Thyroid gland (tissue), 4 donors: ENCODE measurements around the gene UBR4. TPM values are rescaled to one million over a fixed set of nuclear protein-coding genes. Genes with fewer than 3 reads are reported as not detected.

ENCODE experiments used
- DNase-seq, 2 donors: peaks; one replicate each; pipeline ENCODE4 v3.0.0-alpha.2; 2019
- H3K27ac ChIP-seq, 3 donors: fragments of 200-600 bp; sonication (generic); 1 replicate in 2 of 3; 2 replicates in 1 of 3; pipeline ENCODE4 v1.5.1; 2016 to 2019; ENCODE audit warnings: mild to moderate bottlenecking in 1 of 3, moderate library complexity in 1 of 3
- H3K27me3 ChIP-seq: fragments of 200-600 bp; sonication (generic); one replicate; pipeline ENCODE4 v1.5.1; 2019
- H3K36me3 ChIP-seq, 2 donors: fragments of 200-600 bp; sonication (generic); one replicate each; pipeline ENCODE4 v1.5.1; 2016 to 2019
- H3K4me1 ChIP-seq, 2 donors: fragments of 200-600 bp; sonication (generic); one replicate each; pipeline ENCODE4 v1.5.1; 2017 to 2019
- H3K4me3 ChIP-seq, 3 donors: fragments of 200-600 bp; sonication (generic); replicated peaks in 1 of 3; 1 replicate in 2 of 3; 2 replicates in 1 of 3; pipeline ENCODE4 v1.5.1; 2016; ENCODE audit warnings: mild to moderate bottlenecking in 1 of 3
- H3K9me3 ChIP-seq: fragments of 200-600 bp; sonication (generic); one replicate; pipeline ENCODE4 v1.5.1; 2017
- CTCF ChIP-seq, 6 experiments: fragments of 200-600 bp in 3 of 6; fragments of 450-650 bp in 3 of 6; sonication (generic) in 3 of 6; IDR thresholded peaks; one replicate each; pipeline ENCODE4 v1.5.1; 2016 to 2019; ENCODE audit warnings: antibody characterized with exemption in 6 of 6, mild to moderate bottlenecking in 2 of 6, inconsistent platforms in 1 of 6, moderate library complexity in 1 of 6
- POLR2A ChIP-seq, 2 donors: fragments of 450-650 bp; IDR thresholded peaks; one replicate each; pipeline ENCODE4 v1.6.1; 2017; ENCODE audit warnings: antibody characterized with exemption in 2 of 2, mild to moderate bottlenecking in 2 of 2, moderate library complexity in 1 of 2
- WGBS, 2 donors: methylation state at CpG; one replicate each; pipeline ENCODE4 v1.1.5; 2017; 5-methylcytosine and 5-hydroxymethylcytosine counted together
- intact Hi-C: fragments of 100-400 bp; cut with DNase I; formaldehyde crosslinking; loops from one replicate; pipeline ENCODE4 v1.15.1; 2023
- total RNA-seq, 4 donors: library from RNA; depleted of rRNA; stranded (reverse); fragments of >200 nt; gene quantifications; one replicate each; pipeline ENCODE4 v1.2.3, GENCODE V29; 2016

Gene UBR4
- total RNA-seq, 4 donors from 2014 or later: 110 to 221 (median 160) TPM

GRCh38 chr1:19062258-19063029 lies 147.6 kb downstream of the UBR4 start:
- 82 to 95% methylated on average over 8 of the region's 8 CpGs for WGBS, 2 donors
- no peaks in the 10 kb centered on the region for H3K27me3 ChIP-seq
- TF ChIP-seq POLR2A (IDR thresholded peaks at IDR 0.05) (no peak), CTCF (IDR thresholded peaks at IDR 0.05) (no peak)
- peaks cover 21 to 23% of the 10 kb centered on the region in 2 donors for H3K4me1 ChIP-seq
- no peaks in the 10 kb centered on the region for H3K36me3 ChIP-seq
- no peak overlapping the region for H3K27ac ChIP-seq
- no peaks in the 10 kb centered on the region for H3K9me3 ChIP-seq
- intact Hi-C loops: no loop called here
- H3K4me3 ChIP-seq: no peak overlapping the region
- no peak for DNase-seq

- no peaks in the 10 kb centered on the region for H3K36me3 ChIP-seq
- TF ChIP-seq CTCF (IDR thresholded peaks at IDR 0.05) (no peak), POLR2A (IDR thresholded peaks at IDR 0.05) (no peak)
- no peaks in the 10 kb centered on the region for H3K9me3 ChIP-seq
- 61 to 78% methylated on average over 2 of the region's 2 CpGs for WGBS, 2 donors
- no peak overlapping the region for H3K27ac ChIP-seq
- no peak overlapping the region for H3K4me3 ChIP-seq
- peaks cover 15 to 17% of the 10 kb centered on the region in 2 donors for H3K4me1 ChIP-seq
- no peaks in the 10 kb centered on the region for H3K27me3 ChIP-seq
- no peak for DNase-seq
- intact Hi-C loops: no loop called here
These were observed 148.3 kb downstream of the UBR4 start for GRCh38 chr1:19061798-19062197.

- Histone ChIP-seq H3K27ac (no peak overlapping the region), H3K9me3 (no peaks in the 10 kb centered on the region), H3K4me1 (peaks cover 10 to 12% of the 10 kb centered on the region in 2 donors), H3K36me3 (no peaks in the 10 kb centered on the region), H3K27me3 (no peaks in the 10 kb centered on the region), H3K4me3 (no peak overlapping the region)
- DNase-seq: no peak
- TF ChIP-seq POLR2A (IDR thresholded peaks at IDR 0.05) (no peak), CTCF (IDR thresholded peaks at IDR 0.05) (no peak)
- 100% methylated on average over 1 of the region's 1 CpG for WGBS, 2 donors
- intact Hi-C loops: no loop called here
These were observed 148.7 kb downstream of the UBR4 start for GRCh38 chr1:19061343-19061742.

GRCh38 chr1:19059773-19060172 lies 150.3 kb downstream of the UBR4 start:
- Histone ChIP-seq H3K9me3 (no peaks in the 10 kb centered on the region), H3K27me3 (no peaks in the 10 kb centered on the region), H3K27ac (no peak overlapping the region), H3K36me3 (no peaks in the 10 kb centered on the region), H3K4me3 (no peak overlapping the region), H3K4me1 (peaks cover 10 to 13% of the 10 kb centered on the region in 2 donors)
- no peak for TF ChIP-seq POLR2A (IDR thresholded peaks at IDR 0.05)
- TF ChIP-seq CTCF (IDR thresholded peaks at IDR 0.05): no peak
- intact Hi-C loops: no loop called here
- 71 to 73% methylated on average over 4 of the region's 4 CpGs for WGBS, 2 donors
- no peak for DNase-seq

GRCh38 chr1:19058476-19058797 lies 151.6 kb downstream of the UBR4 start:
- TF ChIP-seq CTCF (IDR thresholded peaks at IDR 0.05) (no peak), POLR2A (IDR thresholded peaks at IDR 0.05) (no peak)
- no peaks in the 10 kb centered on the region for H3K27me3 ChIP-seq
- WGBS, 2 donors: 70 to 79% methylated on average over 8 of the region's 8 CpGs

More at GRCh38 chr1:19058476-19058797, 151.6 kb downstream of the UBR4 start:
- Histone ChIP-seq H3K4me3 (no peak overlapping the region), H3K36me3 (no peaks in the 10 kb centered on the region), H3K4me1 (peaks cover 16 to 24% of the 10 kb centered on the region in 2 donors), H3K9me3 (no peaks in the 10 kb centered on the region), H3K27ac (no peak overlapping the region)
- intact Hi-C loops: no loop called here
- no peak for DNase-seq
